MCF 10A (cell line): ENCODE measurements around the gene AKR1C1. TPM values are rescaled to one million over a fixed set of nuclear protein-coding genes. Genes with fewer than 3 reads are reported as not detected.
"Not testable (repeated sequence)": the region's sequence is repeated elsewhere in the genome, so short reads cannot be mapped to it uniquely, and the experiment has no call there.

Experiments
- BruUV-seq: library from RNA; stranded (reverse); fragments of 400-500 nt; replicated peaks from 2 replicates; lab custom pipeline; 2021; lab: Mats Ljungman, UMichigan
- CTCF ChIA-PET: fragments of 300-600 bp; sonication (Branson Sonifier 250); formaldehyde crosslinking; extraction: SDS; loops from one replicate; lab custom pipeline; 2021; ENCODE audit warnings: antibody characterized with exemption, inconsistent platforms; lab: Yijun Ruan, JAX
- POLR2A ChIA-PET: fragments of 300-600, 350-650 bp; sonication (Branson Sonifier 250); formaldehyde crosslinking; extraction: SDS; loops from one replicate; lab custom pipeline; 2020; ENCODE audit warnings: antibody characterized with exemption, inconsistent platforms; lab: Yijun Ruan, JAX
- DNase-seq: peaks from one replicate; pipeline ENCODE4 v3.0.0-alpha.2; 2018; ENCODE audit not compliant: unreplicated experiment
- H3K27ac Mint-ChIP-seq: one replicate; pipeline ENCODE4 v1.8.0; 2022; ENCODE audit warnings: mild to moderate bottlenecking, low read depth, mixed read lengths; ENCODE audit not compliant: unreplicated experiment
- H3K27me3 Mint-ChIP-seq: one replicate; pipeline ENCODE4 v1.8.0; 2022; ENCODE audit warnings: mixed read lengths; ENCODE audit not compliant: insufficient read depth, unreplicated experiment
- H3K36me3 Mint-ChIP-seq: one replicate; pipeline ENCODE4 v1.8.0; 2022; ENCODE audit warnings: mild to moderate bottlenecking, moderate library complexity, mixed read lengths; ENCODE audit not compliant: insufficient read depth, unreplicated experiment
- H3K4me1 Mint-ChIP-seq: one replicate; pipeline ENCODE4 v1.8.0; 2022; ENCODE audit warnings: mixed read lengths; ENCODE audit not compliant: insufficient read depth, unreplicated experiment
- H3K4me3 Mint-ChIP-seq: one replicate; pipeline ENCODE4 v1.8.0; 2022; ENCODE audit warnings: mild to moderate bottlenecking, moderate library complexity, mixed read lengths; ENCODE audit not compliant: unreplicated experiment
- H3K9me3 Mint-ChIP-seq: one replicate; pipeline ENCODE4 v1.8.0; 2022; ENCODE audit warnings: mixed read lengths; ENCODE audit not compliant: unreplicated experiment
- intact Hi-C: fragments of 100-400 bp; cut with micrococcal nuclease; formaldehyde crosslinking; loops from 2 replicates; pipeline ENCODE4 v1.14.1; 2022
- total RNA-seq: library from RNA; stranded (reverse); gene quantifications from 2 replicates; pipeline ENCODE4 v1.2.3, GENCODE V29; 2022
- TF ChIP-seq, protein P1 (sequence below): fragments of 200-600 bp; IDR thresholded peaks from one replicate; pipeline ENCODE4 v1.8.0; 2022; ENCODE audit warnings: antibody characterized with exemption, mild to moderate bottlenecking; ENCODE audit not compliant: unreplicated experiment

The AKR1C1 gene
- total RNA-seq, 1 experiment from 2014 or later = 4.3 TPM

DNA sequence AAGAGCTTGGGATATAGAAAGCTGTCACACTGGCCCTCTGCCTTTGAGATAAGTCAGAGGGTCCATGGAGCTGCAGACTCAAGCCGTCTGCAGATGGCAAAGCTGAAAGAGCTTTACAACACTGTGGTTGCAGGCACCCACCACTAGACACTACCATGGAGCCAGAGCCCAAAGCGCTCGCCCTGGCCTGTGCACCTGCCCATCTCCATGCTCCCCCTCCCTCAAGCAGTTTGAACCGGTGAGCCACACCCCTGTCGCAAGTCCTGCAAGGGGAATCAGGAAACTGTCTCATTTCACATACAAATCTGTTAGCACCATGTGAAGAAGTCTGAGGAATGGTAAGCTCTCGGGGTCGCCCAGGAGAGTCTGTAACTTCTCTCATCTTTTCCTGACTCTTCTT is 46.8 kb downstream of the AKR1C1 start:
- CTCF ChIA-PET, H3K36me3 Mint-ChIP-seq, H3K27ac Mint-ChIP-seq, DNase-seq, intact Hi-C loops, BruUV-seq, H3K9me3 Mint-ChIP-seq, H3K27me3 Mint-ChIP-seq, H3K4me3 Mint-ChIP-seq: not testable (repeated sequence)
- POLR2A ChIA-PET = interaction anchor here (0.7 kb wide), 1 partner anchor 110 kb away, joined by 3 read pairs; no protein-coding TSS in a partner anchor
- H3K4me1 Mint-ChIP-seq = peaks cover 25% of the 10 kb centered on the region

- H3K4me3 Mint-ChIP-seq, H3K9me3 Mint-ChIP-seq, H3K27me3 Mint-ChIP-seq, H3K36me3 Mint-ChIP-seq, CTCF ChIA-PET, intact Hi-C loops, H3K27ac Mint-ChIP-seq, BruUV-seq, DNase-seq, POLR2A ChIA-PET: not testable (repeated sequence)
- H3K4me1 Mint-ChIP-seq = peaks cover 25% of the 10 kb centered on the region
Measured at GRCh38 chr10:5011392-5011791, 48.2 kb downstream of the AKR1C1 start.

GRCh38 chr10:5012595-5012994 is 49.4 kb downstream of the AKR1C1 start:
- H3K36me3 Mint-ChIP-seq = no peaks in the 10 kb centered on the region
- no peak for DNase-seq

GRCh38 chr10:5013385-5013784 is 50.2 kb downstream of the AKR1C1 start:
- BruUV-seq = no TSS peak
- Mint-ChIP-seq H3K4me3 (no peak overlapping the region), H3K27ac (no peak overlapping the region), H3K27me3 (no peaks in the 10 kb centered on the region), H3K4me1 (peaks cover 35% of the 10 kb centered on the region), H3K9me3 (no peaks in the 10 kb centered on the region), H3K36me3 (no peaks in the 10 kb centered on the region)
- no peak for DNase-seq
- TF ChIP-seq, protein P1, sequence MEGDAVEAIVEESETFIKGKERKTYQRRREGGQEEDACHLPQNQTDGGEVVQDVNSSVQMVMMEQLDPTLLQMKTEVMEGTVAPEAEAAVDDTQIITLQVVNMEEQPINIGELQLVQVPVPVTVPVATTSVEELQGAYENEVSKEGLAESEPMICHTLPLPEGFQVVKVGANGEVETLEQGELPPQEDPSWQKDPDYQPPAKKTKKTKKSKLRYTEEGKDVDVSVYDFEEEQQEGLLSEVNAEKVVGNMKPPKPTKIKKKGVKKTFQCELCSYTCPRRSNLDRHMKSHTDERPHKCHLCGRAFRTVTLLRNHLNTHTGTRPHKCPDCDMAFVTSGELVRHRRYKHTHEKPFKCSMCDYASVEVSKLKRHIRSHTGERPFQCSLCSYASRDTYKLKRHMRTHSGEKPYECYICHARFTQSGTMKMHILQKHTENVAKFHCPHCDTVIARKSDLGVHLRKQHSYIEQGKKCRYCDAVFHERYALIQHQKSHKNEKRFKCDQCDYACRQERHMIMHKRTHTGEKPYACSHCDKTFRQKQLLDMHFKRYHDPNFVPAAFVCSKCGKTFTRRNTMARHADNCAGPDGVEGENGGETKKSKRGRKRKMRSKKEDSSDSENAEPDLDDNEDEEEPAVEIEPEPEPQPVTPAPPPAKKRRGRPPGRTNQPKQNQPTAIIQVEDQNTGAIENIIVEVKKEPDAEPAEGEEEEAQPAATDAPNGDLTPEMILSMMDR = no peak
- CTCF ChIA-PET = no interaction called here
- POLR2A ChIA-PET = no interaction called here
- intact Hi-C loops = no loop called here

More at GRCh38 chr10:5012595-5012994, 49.4 kb downstream of the AKR1C1 start:
- Mint-ChIP-seq H3K9me3 (no peaks in the 10 kb centered on the region), H3K4me1 (peaks cover 30% of the 10 kb centered on the region), H3K4me3 (no peak overlapping the region), H3K27ac (no peak overlapping the region), H3K27me3 (no peaks in the 10 kb centered on the region)
- TF ChIP-seq, protein P1 = no peak
- BruUV-seq = no TSS peak
- CTCF ChIA-PET = no interaction called here
- intact Hi-C loops = no loop called here
- POLR2A ChIA-PET = no interaction called here

- H3K36me3 Mint-ChIP-seq, DNase-seq, H3K4me3 Mint-ChIP-seq, BruUV-seq, H3K9me3 Mint-ChIP-seq, CTCF ChIA-PET, H3K27ac Mint-ChIP-seq, H3K27me3 Mint-ChIP-seq, intact Hi-C loops: not testable (repeated sequence)
- H3K4me1 Mint-ChIP-seq = peaks cover 31% of the 10 kb centered on the region
- POLR2A ChIA-PET = interaction anchor here (1.1 kb wide), 1 partner anchor 80 kb away, joined by 4 read pairs; the partner anchor contains the start of gene AKR1C3
Measured at GRCh38 chr10:5014200-5014910, 51.1 kb downstream of the AKR1C1 start.
